Stimulated activated CD8-positive, alpha-beta memory T cell treated with anti-CD3 and anti-CD28 coated beads, Interleukin-4, amount 100 ng/mL, for 48 hours (primary cell): ENCODE data around the gene KDM5A.
"Not testable (repeated sequence)": the region's sequence is repeated elsewhere in the genome, so short reads cannot be mapped to it uniquely, and the experiment has no call there.

Experiments used
- DNase-seq: peaks from one replicate; pipeline ENCODE4 v3.0.0-alpha.2; 2020

The KDM5A gene

GRCh38 chr12:389142-390096 lies at the start of gene KDM5A:
TSS of gene KDM5A (minus strand) at chr12:389320. CDS start at chr12:389091, 229 bp downstream.
- peak; percentile 90 for DNase-seq

GRCh38 chr12:435737-436136 lies 46.6 kb upstream of the KDM5A start:
- not testable (repeated sequence) for DNase-seq

- no peak for DNase-seq
These were observed 33.4 kb upstream of the KDM5A start for GRCh38 chr12:422526-422925.

GRCh38 chr12:418432-418831 lies 29.3 kb upstream of the KDM5A start:
- DNase-seq = no peak

- no peak for DNase-seq
These were observed 25.7 kb upstream of the KDM5A start for GRCh38 chr12:414859-415258.

- peak; percentile 31 for DNase-seq
These were observed 12.9 kb upstream of the KDM5A start for GRCh38 chr12:402029-402389.

- DNase-seq = peak; percentile 95
These were observed 12.3 kb upstream of the KDM5A start, which contains the start of gene CCDC77 for GRCh38 chr12:401235-402028. TSS of gene CCDC77 (plus strand) at chr12:401644. CDS start at chr12:409384, 7,740 bp downstream.

GRCh38 chr12:400828-401227 lies 11.7 kb upstream of the KDM5A start:
- DNase-seq = no peak

- peak; percentile 63 for DNase-seq
These were observed 479 bp downstream of the KDM5A start for GRCh38 chr12:388541-389141.

GRCh38 chr12:388012-388411 lies 1.1 kb downstream of the KDM5A start:
- no peak for DNase-seq

GRCh38 chr12:386651-387050 lies 2.5 kb downstream of the KDM5A start:
- no peak for DNase-seq

- DNase-seq = not testable (repeated sequence)
These were observed 18.2 kb downstream of the KDM5A start for GRCh38 chr12:370739-371485.

- no peak for DNase-seq
These were observed 21.1 kb downstream of the KDM5A start for GRCh38 chr12:367972-368371.

- no peak for DNase-seq
These were observed 22.3 kb downstream of the KDM5A start for GRCh38 chr12:366820-367219.

GRCh38 chr12:359091-359490 lies 30.0 kb downstream of the KDM5A start:
- DNase-seq = no peak

- no peak for DNase-seq
These were observed 32.7 kb downstream of the KDM5A start for GRCh38 chr12:356276-356988.

GRCh38 chr12:351197-351596 lies 37.9 kb downstream of the KDM5A start:
- DNase-seq = not testable (repeated sequence)

GRCh38 chr12:349625-350024 lies 39.5 kb downstream of the KDM5A start:
- not testable (repeated sequence) for DNase-seq

GRCh38 chr12:343036-343435 lies 46.1 kb downstream of the KDM5A start:
- DNase-seq = not testable (repeated sequence)

- no peak for DNase-seq
These were observed 52.1 kb downstream of the KDM5A start for GRCh38 chr12:337039-337438.

- no peak for DNase-seq
These were observed 55.0 kb downstream of the KDM5A start for GRCh38 chr12:334125-334524.
